ENCODE results near the gene ZNF778. TPM values are rescaled to one million over a fixed set of nuclear protein-coding genes. Genes with fewer than 3 reads are reported as not detected.

Gene ZNF778
- total and polyA plus RNA-seq, 2 of the 13 experiments (the other 11 are each of a cell fraction or from before 2014, with no cell fraction given): 3.8 to 7.2 TPM

DNA sequence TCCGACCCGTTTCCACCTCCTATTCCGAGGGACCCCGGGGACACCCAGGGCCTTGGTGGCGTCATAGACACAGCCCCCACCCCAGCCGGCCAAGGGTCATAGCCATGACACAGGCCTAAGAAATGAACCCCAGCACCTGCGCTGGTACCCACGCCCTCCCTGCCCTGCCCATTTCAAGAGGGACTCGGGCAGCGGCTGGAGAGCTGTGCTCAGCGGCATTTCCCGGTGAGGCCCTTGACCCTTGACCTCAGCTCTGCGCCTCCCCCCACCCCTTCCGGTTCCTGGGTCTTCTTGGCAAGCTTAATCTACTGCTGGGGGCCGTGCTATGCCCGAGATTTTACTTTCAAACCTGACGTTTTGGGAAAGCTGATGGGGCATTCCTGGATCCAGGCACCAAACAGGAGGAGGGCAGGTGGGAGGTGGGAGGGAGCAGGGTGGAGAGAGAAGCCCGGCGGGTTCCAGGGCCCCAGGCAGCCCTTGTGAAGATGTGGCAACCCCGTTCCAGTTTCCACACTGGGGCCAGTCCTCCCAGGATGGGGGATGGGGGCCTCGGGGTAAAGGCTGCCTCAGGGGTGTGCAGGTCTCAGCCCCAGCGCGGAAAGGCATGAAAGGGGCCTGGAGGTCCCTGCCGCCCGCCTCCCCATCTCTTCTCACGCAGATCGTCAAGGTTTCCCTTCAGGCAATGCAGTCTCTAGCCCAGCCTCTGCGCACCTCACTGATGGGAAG is 17.2 kb upstream of the ZNF778 start, which contains the start of gene SLC22A31 (continued):
- TF ChIP-seq ZNF281 (CRISPR knock-in tag; IDR thresholded peaks at IDR 0.05; ENCODE audit: borderline replicate concordance) (peak; percentile 88), FOXA1 (IDR thresholded peaks at IDR 0.05) (no peak), FOXA1 (CRISPR knock-in tag; IDR thresholded peaks at IDR 0.05) (no peak), ZNF280D (CRISPR knock-in tag; IDR thresholded peaks at IDR 0.05) (peak; percentile 41; the same call in 1 of the 2 replicates), HNF1B (CRISPR knock-in tag; IDR thresholded peaks at IDR 0.05) (peak; percentile 95), MLLT10 (CRISPR knock-in tag; IDR thresholded peaks at IDR 0.05) (no peak), NFKB2 (CRISPR knock-in tag; IDR thresholded peaks at IDR 0.05; ENCODE audit: borderline replicate concordance) (no peak), CREB1 (IDR thresholded peaks at IDR 0.05) (no peak), CREB1 (CRISPR knock-in tag; IDR thresholded peaks at IDR 0.05) (no peak), ZNF761 (CRISPR knock-in tag; conservative IDR thresholded peaks at IDR 0.05) (peak; percentile 81; the same call in 1 of the 2 replicates), ZNF296 (CRISPR knock-in tag; conservative IDR thresholded peaks at IDR 0.05) (peak; percentile 3; the same call in 1 of the 2 replicates), ZNF207 (IDR thresholded peaks at IDR 0.05; ENCODE audit: borderline replicate concordance) (no peak), EEA1 (CRISPR knock-in tag; IDR thresholded peaks at IDR 0.05; ENCODE audit: borderline replicate concordance) (peak; percentile 27; the same call in 1 of the 2 replicates), POLR2G (IDR thresholded peaks at IDR 0.05; ENCODE audit: low read depth, low read length) (peak; percentile 68), MAFF (IDR thresholded peaks at IDR 0.05; ENCODE audit: low read depth, low read length) (no peak), SRSF1 (optimal IDR thresholded peaks at IDR 0.05; ENCODE audit: low read depth, low read length) (no peak)
- TF ChIP-seq, protein P1, sequence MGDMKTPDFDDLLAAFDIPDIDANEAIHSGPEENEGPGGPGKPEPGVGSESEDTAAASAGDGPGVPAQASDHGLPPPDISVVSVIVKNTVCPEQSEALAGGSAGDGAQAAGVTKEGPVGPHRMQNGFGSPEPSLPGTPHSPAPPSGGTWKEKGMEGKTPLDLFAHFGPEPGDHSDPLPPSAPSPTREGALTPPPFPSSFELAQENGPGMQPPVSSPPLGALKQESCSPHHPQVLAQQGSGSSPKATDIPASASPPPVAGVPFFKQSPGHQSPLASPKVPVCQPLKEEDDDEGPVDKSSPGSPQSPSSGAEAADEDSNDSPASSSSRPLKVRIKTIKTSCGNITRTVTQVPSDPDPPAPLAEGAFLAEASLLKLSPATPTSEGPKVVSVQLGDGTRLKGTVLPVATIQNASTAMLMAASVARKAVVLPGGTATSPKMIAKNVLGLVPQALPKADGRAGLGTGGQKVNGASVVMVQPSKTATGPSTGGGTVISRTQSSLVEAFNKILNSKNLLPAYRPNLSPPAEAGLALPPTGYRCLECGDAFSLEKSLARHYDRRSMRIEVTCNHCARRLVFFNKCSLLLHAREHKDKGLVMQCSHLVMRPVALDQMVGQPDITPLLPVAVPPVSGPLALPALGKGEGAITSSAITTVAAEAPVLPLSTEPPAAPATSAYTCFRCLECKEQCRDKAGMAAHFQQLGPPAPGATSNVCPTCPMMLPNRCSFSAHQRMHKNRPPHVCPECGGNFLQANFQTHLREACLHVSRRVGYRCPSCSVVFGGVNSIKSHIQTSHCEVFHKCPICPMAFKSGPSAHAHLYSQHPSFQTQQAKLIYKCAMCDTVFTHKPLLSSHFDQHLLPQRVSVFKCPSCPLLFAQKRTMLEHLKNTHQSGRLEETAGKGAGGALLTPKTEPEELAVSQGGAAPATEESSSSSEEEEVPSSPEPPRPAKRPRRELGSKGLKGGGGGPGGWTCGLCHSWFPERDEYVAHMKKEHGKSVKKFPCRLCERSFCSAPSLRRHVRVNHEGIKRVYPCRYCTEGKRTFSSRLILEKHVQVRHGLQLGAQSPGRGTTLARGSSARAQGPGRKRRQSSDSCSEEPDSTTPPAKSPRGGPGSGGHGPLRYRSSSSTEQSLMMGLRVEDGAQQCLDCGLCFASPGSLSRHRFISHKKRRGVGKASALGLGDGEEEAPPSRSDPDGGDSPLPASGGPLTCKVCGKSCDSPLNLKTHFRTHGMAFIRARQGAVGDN (CRISPR knock-in tag; IDR thresholded peaks at IDR 0.05): peak; percentile 92

Data from HepG2 (cell line).